Ovary (tissue), 9 donors: ENCODE measurements around the gene TOP2B. TPM values are rescaled to one million over a fixed set of nuclear protein-coding genes. Genes with fewer than 3 reads are reported as not detected.

Experiments
- DNase-seq, 5 donors: peaks; one replicate each; pipeline ENCODE4 v3.0.0-alpha.2; 2019 to 2020
- H3K27ac ChIP-seq, 2 donors: fragments of 200-600 bp; one replicate each; pipeline versions ENCODE4 v1.5.1 to v1.8.0; 2019 to 2022
- H3K27me3 ChIP-seq: fragments of 200-600 bp; one replicate; pipeline ENCODE4 v1.8.0; 2022
- H3K36me3 ChIP-seq: fragments of 200-600 bp; sonication (generic); one replicate; pipeline ENCODE4 v1.5.1; 2019
- H3K4me1 ChIP-seq: one replicate; pipeline ENCODE4 v1.8.1; 2013; ENCODE audit warnings: mild to moderate bottlenecking, moderate library complexity; ENCODE audit not compliant: insufficient read depth
- H3K4me3 ChIP-seq: fragments of 200-600 bp; sonication (generic); one replicate; pipeline ENCODE4 v1.5.1; 2017
- H3K9me3 ChIP-seq, 2 donors: fragments of 200-600 bp in 1 of 2; sonication (generic) in 1 of 2; one replicate each; pipeline versions ENCODE4 v1.5.1 to v1.8.1; 2013 to 2019; ENCODE audit warnings: mild to moderate bottlenecking in 1 of 2, moderate library complexity in 1 of 2
- EP300 ChIP-seq: sonication (generic); formaldehyde crosslinking; IDR thresholded peaks from one replicate; pipeline ENCODE4 v1.6.1; 2017; ENCODE audit warnings: antibody characterized with exemption
- POLR2A ChIP-seq: fragments of 450-650 bp; IDR thresholded peaks from one replicate; pipeline ENCODE4 v1.6.1; 2017; ENCODE audit warnings: antibody characterized with exemption, mild to moderate bottlenecking, moderate library complexity
- WGBS, 3 donors: extraction: QIAGEN DNeasy Blood & Tissue Kit in 1 of 3; methylation state at CpG; one replicate each; pipeline versions ENCODE4 v1.1.5 to v1.1.7; 2013 to 2017; 5-methylcytosine and 5-hydroxymethylcytosine counted together
- intact Hi-C, 4 donors: fragments of 100-400 bp; cut with DNase I; formaldehyde crosslinking; loops; one replicate each; pipeline versions ENCODE4 v1.11.0 to v1.15.1; 2022 to 2023
- polyA plus RNA-seq, 2 donors: library from polyadenylated mRNA; stranded (reverse); fragments of 200-250 nt in 1 of 2; fragments of 350-450 nt in 1 of 2; fragmentation: Illumina TruSeq in 1 of 2; extraction: RNeasy Lipid Tissue Mini Kit (QIAGEN cat#74804) in 1 of 2; gene quantifications; one replicate each; pipeline ENCODE4 v1.2.3, GENCODE V29; 2013 to 2014
- total RNA-seq, 7 donors: library from RNA; depleted of rRNA in 2 of 7; stranded (reverse); fragments of >200 nt in 2 of 7; fragmentation: NEBNext Ultra II Directional in 3 of 7; extraction: Animal tissue kit (Norgen Biotek cat#: 25700) in 3 of 7; gene quantifications; one replicate each; pipeline versions ENCODE4 v1.1.0 to v1.2.4, GENCODE V29; 2016 to 2023
- TF ChIP-seq, protein P1 (sequence below), 3 donors: fragments of 450-650 bp in 2 of 3; fragments of 200-600 bp in 1 of 3; IDR thresholded peaks; one replicate each; pipeline versions ENCODE4 v1.5.1 to v1.8.0; 2016 to 2022; ENCODE audit warnings: antibody characterized with exemption in 3 of 3, mild to moderate bottlenecking in 1 of 3
- donor health status: DM: no; HTN: no; CAD: no; lungs with moderate emphysema.
- donor health status: DM: no; HTN: no; CAD: no.
- donor health status: Bipolar disorder and iron deficiency.
- donor health status: DM: yes; HTN: yes; CAD: no.
- donor health status: DM: no; HTN: no; CAD: no.
- donor health status: DM: yes; HTN: yes; CAD: no.

The TOP2B gene
- total and polyA plus RNA-seq, 9 donors, result 65.3 to 134 (median 98.2) TPM

DNA sequence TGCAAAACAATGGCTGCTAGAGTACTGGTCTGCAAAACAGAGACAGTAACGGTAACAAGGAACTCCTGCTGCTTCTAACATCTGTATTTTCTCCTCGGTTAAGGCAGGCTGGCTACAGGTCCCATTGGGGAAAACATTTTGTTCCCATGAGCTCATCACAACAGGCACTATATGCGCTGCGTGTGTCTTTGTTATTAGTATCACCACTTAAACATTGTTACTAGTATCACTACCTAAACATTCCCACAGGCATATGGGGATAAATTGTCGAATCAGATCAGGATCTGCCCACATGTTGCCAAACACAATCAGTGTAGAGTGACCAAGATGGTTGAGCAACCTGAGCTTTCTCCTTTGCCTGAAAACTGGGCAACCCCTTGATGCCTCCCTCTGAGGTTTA lies 77.2 kb downstream of the TOP2B start:
- H3K4me3 ChIP-seq, result no peak overlapping the region
- H3K4me1 ChIP-seq, result no peaks in the 10 kb centered on the region
- no peak overlapping the region for H3K27ac ChIP-seq
- 31 to 37% (median 36%) methylated on average over 5 of the region's 5 CpGs for WGBS, 3 donors
- H3K36me3 ChIP-seq, result no peaks in the 10 kb centered on the region
- intact Hi-C loops, result no loop called here
- TF ChIP-seq, protein P1, sequence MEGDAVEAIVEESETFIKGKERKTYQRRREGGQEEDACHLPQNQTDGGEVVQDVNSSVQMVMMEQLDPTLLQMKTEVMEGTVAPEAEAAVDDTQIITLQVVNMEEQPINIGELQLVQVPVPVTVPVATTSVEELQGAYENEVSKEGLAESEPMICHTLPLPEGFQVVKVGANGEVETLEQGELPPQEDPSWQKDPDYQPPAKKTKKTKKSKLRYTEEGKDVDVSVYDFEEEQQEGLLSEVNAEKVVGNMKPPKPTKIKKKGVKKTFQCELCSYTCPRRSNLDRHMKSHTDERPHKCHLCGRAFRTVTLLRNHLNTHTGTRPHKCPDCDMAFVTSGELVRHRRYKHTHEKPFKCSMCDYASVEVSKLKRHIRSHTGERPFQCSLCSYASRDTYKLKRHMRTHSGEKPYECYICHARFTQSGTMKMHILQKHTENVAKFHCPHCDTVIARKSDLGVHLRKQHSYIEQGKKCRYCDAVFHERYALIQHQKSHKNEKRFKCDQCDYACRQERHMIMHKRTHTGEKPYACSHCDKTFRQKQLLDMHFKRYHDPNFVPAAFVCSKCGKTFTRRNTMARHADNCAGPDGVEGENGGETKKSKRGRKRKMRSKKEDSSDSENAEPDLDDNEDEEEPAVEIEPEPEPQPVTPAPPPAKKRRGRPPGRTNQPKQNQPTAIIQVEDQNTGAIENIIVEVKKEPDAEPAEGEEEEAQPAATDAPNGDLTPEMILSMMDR (IDR thresholded peaks at IDR 0.05), result no peak
- no peak for TF ChIP-seq POLR2A
- no peak for TF ChIP-seq EP300
- DNase-seq, result no peak
- no peaks in the 10 kb centered on the region for H3K27me3 ChIP-seq
- H3K9me3 ChIP-seq, result no peaks in the 10 kb centered on the region

DNA sequence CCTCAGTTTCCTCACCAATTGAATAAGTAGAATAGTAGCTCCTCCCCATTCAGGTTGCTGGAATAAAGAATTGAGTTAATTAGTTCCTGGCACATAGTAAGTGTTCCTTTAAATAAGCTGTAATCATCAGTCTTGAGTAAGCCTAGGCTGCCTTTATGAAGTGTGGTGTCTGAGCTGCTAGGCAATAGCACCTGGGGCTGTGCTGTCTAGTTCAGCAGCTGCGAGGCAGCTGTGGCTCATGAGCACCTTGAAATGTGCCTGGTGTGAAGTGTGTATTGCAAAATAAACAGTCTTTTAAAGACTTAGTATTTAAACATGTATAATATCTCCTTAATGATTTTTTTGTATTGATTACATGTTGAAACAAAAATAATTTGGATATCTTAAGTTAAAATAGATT lies 77.6 kb downstream of the TOP2B start:
- Histone ChIP-seq H3K4me3 (no peak overlapping the region), H3K27me3 (no peaks in the 10 kb centered on the region), H3K27ac (no peak overlapping the region), H3K9me3 (peaks cover 0 to 3% of the 10 kb centered on the region in 2 donors), H3K36me3 (no peaks in the 10 kb centered on the region), H3K4me1 (no peaks in the 10 kb centered on the region)
- intact Hi-C loops, result no loop called here
- DNase-seq, result no peak
- no peak for TF ChIP-seq EP300
- no peak for TF ChIP-seq POLR2A
- TF ChIP-seq, protein P1 (IDR thresholded peaks at IDR 0.05), result no peak
- WGBS, 3 donors, result 38 to 55% (median 50%) methylated on average over 1 of the region's 1 CpG

DNA sequence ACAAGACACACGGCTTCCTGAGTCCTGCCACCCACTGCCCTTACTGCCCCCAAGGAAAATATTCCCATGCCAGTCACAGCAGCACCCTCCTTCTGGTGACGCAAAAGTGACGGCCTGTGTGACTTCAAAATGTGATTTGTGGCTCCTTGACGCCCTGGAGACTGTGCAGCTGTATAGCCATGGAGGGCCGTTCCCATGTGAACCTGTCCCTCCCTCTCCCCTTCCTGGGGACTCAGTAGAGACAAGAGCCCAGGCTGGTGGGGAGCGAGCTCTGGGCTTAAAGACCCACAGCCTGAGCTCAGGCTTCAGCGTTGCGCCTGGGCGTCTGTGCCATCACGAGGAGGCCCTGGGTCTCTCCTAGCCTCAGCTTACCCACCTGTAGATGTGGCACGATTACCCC lies 78.2 kb downstream of the TOP2B start:
- intact Hi-C loops, result no loop called here

DNA sequence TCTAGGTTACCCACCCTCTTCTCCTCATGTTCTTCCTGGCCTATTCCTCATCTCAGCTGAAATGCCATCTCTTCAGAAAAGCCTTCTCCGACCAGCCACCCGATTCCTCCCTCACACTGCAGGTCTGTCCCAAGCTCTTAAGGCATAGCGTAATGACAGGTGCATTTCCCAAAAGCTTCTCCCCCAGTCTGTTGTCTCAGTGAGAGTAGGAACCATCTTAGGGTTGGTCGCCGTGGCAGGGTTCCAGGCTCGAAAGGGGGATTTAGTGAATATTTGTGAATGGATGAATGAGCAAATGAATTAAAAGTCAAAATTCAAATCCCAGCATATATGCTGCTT lies 78.6 kb downstream of the TOP2B start:
- Histone ChIP-seq H3K36me3 (no peaks in the 10 kb centered on the region), H3K27ac (no peak overlapping the region), H3K4me1 (no peaks in the 10 kb centered on the region), H3K4me3 (no peak overlapping the region), H3K9me3 (peaks cover 0 to 4% of the 10 kb centered on the region in 2 donors), H3K27me3 (no peaks in the 10 kb centered on the region)
- DNase-seq, result no peak
- TF ChIP-seq, protein P1 (IDR thresholded peaks at IDR 0.05), result no peak
- TF ChIP-seq EP300 (no peak), POLR2A (no peak)
- whole genome bisulfite sequencing, 3 donors, result 92 to 97% (median 94%) methylated on average over 6 of the region's 6 CpGs
- intact Hi-C loops, result no loop called here

More for the DNA sequence above, 78.2 kb downstream of the TOP2B start:
- no peak overlapping the region for H3K27ac ChIP-seq
- no peaks in the 10 kb centered on the region for H3K4me1 ChIP-seq
- H3K27me3 ChIP-seq, result no peaks in the 10 kb centered on the region
- no peak for TF ChIP-seq POLR2A
- no peak for TF ChIP-seq EP300
- TF ChIP-seq, protein P1 (IDR thresholded peaks at IDR 0.05), result no peak
- no peak overlapping the region for H3K4me3 ChIP-seq
- H3K9me3 ChIP-seq, result peaks cover 0 to 4% of the 10 kb centered on the region in 2 donors
- no peaks in the 10 kb centered on the region for H3K36me3 ChIP-seq
- WGBS, 3 donors, result 87 to 91% (median 90%) methylated on average over 11 of the region's 11 CpGs
- no peak for DNase-seq
